Measurements from ENCODE around the gene PCDH9.

- TF ChIP-seq, protein P1, sequence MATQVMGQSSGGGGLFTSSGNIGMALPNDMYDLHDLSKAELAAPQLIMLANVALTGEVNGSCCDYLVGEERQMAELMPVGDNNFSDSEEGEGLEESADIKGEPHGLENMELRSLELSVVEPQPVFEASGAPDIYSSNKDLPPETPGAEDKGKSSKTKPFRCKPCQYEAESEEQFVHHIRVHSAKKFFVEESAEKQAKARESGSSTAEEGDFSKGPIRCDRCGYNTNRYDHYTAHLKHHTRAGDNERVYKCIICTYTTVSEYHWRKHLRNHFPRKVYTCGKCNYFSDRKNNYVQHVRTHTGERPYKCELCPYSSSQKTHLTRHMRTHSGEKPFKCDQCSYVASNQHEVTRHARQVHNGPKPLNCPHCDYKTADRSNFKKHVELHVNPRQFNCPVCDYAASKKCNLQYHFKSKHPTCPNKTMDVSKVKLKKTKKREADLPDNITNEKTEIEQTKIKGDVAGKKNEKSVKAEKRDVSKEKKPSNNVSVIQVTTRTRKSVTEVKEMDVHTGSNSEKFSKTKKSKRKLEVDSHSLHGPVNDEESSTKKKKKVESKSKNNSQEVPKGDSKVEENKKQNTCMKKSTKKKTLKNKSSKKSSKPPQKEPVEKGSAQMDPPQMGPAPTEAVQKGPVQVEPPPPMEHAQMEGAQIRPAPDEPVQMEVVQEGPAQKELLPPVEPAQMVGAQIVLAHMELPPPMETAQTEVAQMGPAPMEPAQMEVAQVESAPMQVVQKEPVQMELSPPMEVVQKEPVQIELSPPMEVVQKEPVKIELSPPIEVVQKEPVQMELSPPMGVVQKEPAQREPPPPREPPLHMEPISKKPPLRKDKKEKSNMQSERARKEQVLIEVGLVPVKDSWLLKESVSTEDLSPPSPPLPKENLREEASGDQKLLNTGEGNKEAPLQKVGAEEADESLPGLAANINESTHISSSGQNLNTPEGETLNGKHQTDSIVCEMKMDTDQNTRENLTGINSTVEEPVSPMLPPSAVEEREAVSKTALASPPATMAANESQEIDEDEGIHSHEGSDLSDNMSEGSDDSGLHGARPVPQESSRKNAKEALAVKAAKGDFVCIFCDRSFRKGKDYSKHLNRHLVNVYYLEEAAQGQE (IDR thresholded peaks at IDR 0.05; ENCODE audit: insufficient read depth in 1 of 2, low read depth in 2 of 2, low read length in 1 of 2), result no peak
- TF ChIP-seq, protein P2, sequence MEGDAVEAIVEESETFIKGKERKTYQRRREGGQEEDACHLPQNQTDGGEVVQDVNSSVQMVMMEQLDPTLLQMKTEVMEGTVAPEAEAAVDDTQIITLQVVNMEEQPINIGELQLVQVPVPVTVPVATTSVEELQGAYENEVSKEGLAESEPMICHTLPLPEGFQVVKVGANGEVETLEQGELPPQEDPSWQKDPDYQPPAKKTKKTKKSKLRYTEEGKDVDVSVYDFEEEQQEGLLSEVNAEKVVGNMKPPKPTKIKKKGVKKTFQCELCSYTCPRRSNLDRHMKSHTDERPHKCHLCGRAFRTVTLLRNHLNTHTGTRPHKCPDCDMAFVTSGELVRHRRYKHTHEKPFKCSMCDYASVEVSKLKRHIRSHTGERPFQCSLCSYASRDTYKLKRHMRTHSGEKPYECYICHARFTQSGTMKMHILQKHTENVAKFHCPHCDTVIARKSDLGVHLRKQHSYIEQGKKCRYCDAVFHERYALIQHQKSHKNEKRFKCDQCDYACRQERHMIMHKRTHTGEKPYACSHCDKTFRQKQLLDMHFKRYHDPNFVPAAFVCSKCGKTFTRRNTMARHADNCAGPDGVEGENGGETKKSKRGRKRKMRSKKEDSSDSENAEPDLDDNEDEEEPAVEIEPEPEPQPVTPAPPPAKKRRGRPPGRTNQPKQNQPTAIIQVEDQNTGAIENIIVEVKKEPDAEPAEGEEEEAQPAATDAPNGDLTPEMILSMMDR (IDR thresholded peaks at IDR 0.05), result no peak
- TF ChIP-seq POLR2AphosphoS5 (IDR thresholded peaks at IDR 0.05; ENCODE audit: low read depth, low read length), result no peak
Measured at GRCh38 chr13:67192751-67193150, 37.4 kb downstream of the PCDH9 start.
